ENCODE data around the gene AIFM3.

GRCh38 chr22:21013657-21014201, 46.7 kb downstream of the AIFM3 start:
- TF ChIP-seq CTCF (IDR thresholded peaks at IDR 0.05) (no peak), ZNF423 (CRISPR knock-in tag; IDR thresholded peaks at IDR 0.05) (no peak), SP1 (CRISPR knock-in tag; conservative IDR thresholded peaks at IDR 0.05) (no peak), ZBTB21 (CRISPR knock-in tag; IDR thresholded peaks at IDR 0.05; ENCODE audit: borderline replicate concordance) (no peak), CREB1 (CRISPR knock-in tag; IDR thresholded peaks at IDR 0.05) (no peak), ATF2 (CRISPR knock-in tag; IDR thresholded peaks at IDR 0.05; ENCODE audit: borderline replicate concordance, low read depth) (no peak), TEAD4 (CRISPR knock-in tag; IDR thresholded peaks at IDR 0.05) (no peak), JAZF1 (CRISPR knock-in tag; IDR thresholded peaks at IDR 0.05) (no peak), ZNF317 (CRISPR knock-in tag; IDR thresholded peaks at IDR 0.05; ENCODE audit: borderline replicate concordance, low read depth) (no peak)

Data from WTC11 (cell line).